ENCODE results near the gene TBL3. TPM values are rescaled to one million over a fixed set of nuclear protein-coding genes. Genes with fewer than 3 reads are reported as not detected.

The TBL3 gene
- polyA plus RNA-seq, 1 donor (not counting 4 experiments of a cell fraction or from before 2014, with no cell fraction given): 27.8 TPM

DNA sequence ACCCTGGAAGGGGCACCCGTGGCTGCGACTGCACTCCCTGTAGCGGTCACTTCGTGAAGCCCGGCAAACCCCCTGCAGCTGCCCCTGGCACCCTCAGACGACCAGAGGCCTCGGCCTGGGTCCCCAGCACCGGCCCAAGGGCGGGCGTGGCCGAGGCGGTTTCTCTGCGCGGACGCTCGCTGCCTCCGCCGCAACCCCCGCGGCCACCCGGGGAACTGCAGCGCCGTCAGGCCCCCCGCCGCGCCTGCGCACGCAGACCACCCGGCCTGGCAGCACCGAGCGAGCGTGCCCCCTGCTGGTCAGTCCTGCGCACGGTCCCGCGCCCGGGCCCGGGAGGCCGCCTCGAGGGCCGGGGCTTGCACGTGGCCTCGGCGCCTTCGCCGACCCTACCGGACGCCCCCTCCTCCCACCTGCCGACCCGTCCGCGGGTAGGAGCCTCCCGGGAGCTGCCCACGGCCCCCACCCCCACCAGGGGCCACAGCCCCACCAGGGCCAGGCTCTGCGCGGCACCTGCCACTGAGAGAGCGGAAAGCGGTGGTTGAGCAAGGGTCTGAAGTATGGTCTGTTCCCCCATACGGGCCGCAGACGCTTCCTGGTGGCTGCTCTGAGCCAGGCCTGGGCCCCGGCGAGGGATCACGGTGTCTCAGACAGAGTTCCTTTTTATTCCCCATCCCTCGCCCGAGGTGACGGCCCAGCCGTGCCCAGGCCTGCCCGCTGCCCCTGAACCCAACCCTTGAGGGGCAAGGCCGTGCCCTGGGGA is 42.1 kb upstream of the TBL3 start:
- Histone ChIP-seq H3K4me2 (ENCODE audit: control insufficient read depth, extremely low read depth, insufficient read depth, low read depth, low read length) (peak overlapping the region; percentile 54), H2AFZ (ENCODE audit: control insufficient read depth, low read length) (peak overlapping the region; percentile 69), H3K27me3 (ENCODE audit: control insufficient read depth, extremely low read depth, insufficient read depth, low read length) (no peaks in the 10 kb centered on the region), H3K9me1 (ENCODE audit: control insufficient read depth, extremely low read depth, insufficient read depth, low read length) (no peaks in the 10 kb centered on the region), H3K27ac (ENCODE audit: control insufficient read depth, insufficient read depth, low read length) (no peak overlapping the region), H3K4me3 (ENCODE audit: control insufficient read depth in 2 of 3, extremely low read depth in 1 of 3, insufficient read depth in 2 of 3, low read depth in 1 of 3, low read length in 3 of 3) (peak overlapping the region; percentile 35 to 53 (median 38)), H3K9me3 (ENCODE audit: control insufficient read depth, low read depth, low read length) (no peaks in the 10 kb centered on the region), H3K9ac (ENCODE audit: control insufficient read depth, extremely low read depth, insufficient read depth, low read length) (peak overlapping the region; percentile 15), H3K4me1 (ENCODE audit: control insufficient read depth, extremely low read depth, insufficient read depth, low read length) (peaks cover 5% of the 10 kb centered on the region), H4K20me1 (ENCODE audit: control insufficient read depth, extremely low read depth, insufficient read depth, low read length) (no peaks in the 10 kb centered on the region), H3K36me3 (ENCODE audit: control insufficient read depth in 2 of 2, extremely low read depth in 1 of 2, insufficient read depth in 2 of 2, low read length in 2 of 2) (no peaks in the 10 kb centered on the region), H3K79me2 (ENCODE audit: control insufficient read depth, insufficient read depth, low read length) (no peaks in the 10 kb centered on the region)
- dilution Hi-C loops (cut with MboI; ENCODE audit: extremely low pct_ligation_motif_present, low sequenced_read_pairs): no loop called here
- FAIRE-seq: no peak
- no peak for DNase-seq (ENCODE audit: low read depth, low spot score)
- TF ChIP-seq EZH2 (IDR thresholded peaks at IDR 0.05; ENCODE audit: low read length) (no peak), CTCF (optimal IDR thresholded peaks at IDR 0.05 in 1 of 3, IDR thresholded peaks at IDR 0.05 in 1 of 3, conservative IDR thresholded peaks at IDR 0.05 in 1 of 3; ENCODE audit: extremely low read depth in 1 of 3, insufficient read depth in 2 of 3, low read length in 3 of 3) (peak; percentile 68 to 99 (median 77))

GRCh38 chr16:1930338-1930720 is 41.5 kb upstream of the TBL3 start:
- Histone ChIP-seq H3K79me2 (ENCODE audit: control insufficient read depth, insufficient read depth, low read length) (no peaks in the 10 kb centered on the region), H3K4me2 (ENCODE audit: control insufficient read depth, extremely low read depth, insufficient read depth, low read depth, low read length) (peak overlapping the region; percentile 37), H3K4me1 (ENCODE audit: control insufficient read depth, extremely low read depth, insufficient read depth, low read length) (peaks cover 9% of the 10 kb centered on the region), H3K27ac (ENCODE audit: control insufficient read depth, insufficient read depth, low read length) (no peak overlapping the region), H3K9me3 (ENCODE audit: control insufficient read depth, low read depth, low read length) (no peaks in the 10 kb centered on the region), H3K9me1 (ENCODE audit: control insufficient read depth, extremely low read depth, insufficient read depth, low read length) (no peaks in the 10 kb centered on the region), H2AFZ (ENCODE audit: control insufficient read depth, low read length) (peak overlapping the region; percentile 58), H3K36me3 (ENCODE audit: control insufficient read depth in 2 of 2, extremely low read depth in 1 of 2, insufficient read depth in 2 of 2, low read length in 2 of 2) (no peaks in the 10 kb centered on the region), H3K4me3 (ENCODE audit: control insufficient read depth in 2 of 3, extremely low read depth in 1 of 3, insufficient read depth in 2 of 3, low read depth in 1 of 3, low read length in 3 of 3) (no peak overlapping the region), H3K9ac (ENCODE audit: control insufficient read depth, extremely low read depth, insufficient read depth, low read length) (no peak overlapping the region), H3K27me3 (ENCODE audit: control insufficient read depth, extremely low read depth, insufficient read depth, low read length) (no peaks in the 10 kb centered on the region), H4K20me1 (ENCODE audit: control insufficient read depth, extremely low read depth, insufficient read depth, low read length) (no peaks in the 10 kb centered on the region)
- dilution Hi-C loops (cut with MboI; ENCODE audit: extremely low pct_ligation_motif_present, low sequenced_read_pairs): no loop called here
- TF ChIP-seq CTCF (optimal IDR thresholded peaks at IDR 0.05 in 1 of 3, IDR thresholded peaks at IDR 0.05 in 1 of 3, conservative IDR thresholded peaks at IDR 0.05 in 1 of 3; ENCODE audit: extremely low read depth in 1 of 3, insufficient read depth in 2 of 3, low read length in 3 of 3) (no peak), EZH2 (IDR thresholded peaks at IDR 0.05; ENCODE audit: low read length) (no peak)
- FAIRE-seq (no peak), DNase-seq (ENCODE audit: low read depth, low spot score) (no peak)

All from keratinocyte (primary cell).